DOHH2 (cell line): Measurements from ENCODE around the gene ERLEC1.

ENCODE experiments used
- CTCF ChIP-seq: fragments of 200-600 bp; sonication (generic); IDR thresholded peaks from one replicate; pipeline ENCODE4 v1.5.1; 2014; ENCODE audit warnings: antibody characterized with exemption, mild to moderate bottlenecking, low read depth, low read length; ENCODE audit not compliant: poor library complexity, severe bottlenecking
- EZH2phosphoT487 ChIP-seq: fragments of 200-600 bp; sonication (generic); IDR thresholded peaks from 2 replicates; pipeline ENCODE4 v1.6.1; 2017; ENCODE audit warnings: borderline replicate concordance, mild to moderate bottlenecking, antibody characterized with exemption, low read length, moderate library complexity, mixed read lengths

GRCh38 chr2:53744395-53745065 is 42.3 kb upstream of the ERLEC1 start:
- TF ChIP-seq CTCF, result no peak
- TF ChIP-seq EZH2phosphoT487, result no peak
